PFSK-1 (cell line): ENCODE results near the gene TCF3.

Source experiments
- FOXP2 ChIP-seq: optimal IDR thresholded peaks from 2 replicates; pipeline ENCODE3; 2011; ENCODE audit warnings: borderline replicate concordance, control low read depth, inconsistent platforms; ENCODE audit not compliant: insufficient read depth; ENCODE audit errors: extremely low read length, extremely low read depth
- POLR2AphosphoS5 ChIP-seq: IDR thresholded peaks from 2 replicates; pipeline ENCODE4 v1.6.1; 2012; ENCODE audit warnings: low read depth, mild to moderate bottlenecking, control low read depth, low read length, moderate library complexity
- REST ChIP-seq, 2 experiments: IDR thresholded peaks; 2 replicates each; pipeline versions ENCODE4 v1.6.1 to v1.8.0; 2011 to 2012; ENCODE audit warnings: low read depth in 2 of 2, low read length in 2 of 2, control low read depth in 1 of 2, inconsistent platforms in 1 of 2, mild to moderate bottlenecking in 1 of 2, moderate library complexity in 1 of 2; ENCODE audit not compliant: insufficient read depth in 1 of 2
- SIN3A ChIP-seq: IDR thresholded peaks from 2 replicates; pipeline ENCODE4 v1.6.1; 2012; ENCODE audit warnings: mild to moderate bottlenecking, low read length, moderate library complexity, borderline replicate concordance; ENCODE audit not compliant: insufficient read depth
- TAF1 ChIP-seq: IDR thresholded peaks from 2 replicates; pipeline ENCODE4 v1.6.1; 2012; ENCODE audit warnings: low read length, control low read depth, borderline replicate concordance; ENCODE audit not compliant: insufficient read depth

The TCF3 gene

GRCh38 chr19:1683869-1684572 lies 31.6 kb upstream of the TCF3 start:
- TF ChIP-seq SIN3A = no peak
- TF ChIP-seq FOXP2 = no peak

DNA sequence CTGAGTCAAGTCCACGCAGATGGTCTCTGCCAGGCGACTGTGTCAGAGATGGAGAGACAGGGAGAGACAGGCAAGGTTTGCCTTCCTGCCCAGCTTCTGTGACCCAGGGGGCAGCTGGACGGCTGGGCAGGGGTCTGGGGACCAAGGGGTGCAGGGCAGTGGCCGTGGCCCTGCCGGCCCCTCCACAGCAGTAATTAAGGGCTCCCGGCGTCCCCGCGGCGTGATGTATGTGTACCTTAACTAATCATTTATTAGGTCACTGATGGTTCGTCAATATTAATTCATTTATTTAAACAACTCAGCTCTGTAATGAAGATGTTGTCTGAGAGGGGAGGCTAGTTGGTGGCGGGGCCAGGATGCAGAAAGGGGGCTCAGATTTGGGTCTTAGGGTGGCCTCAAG lies 28.6 kb upstream of the TCF3 start:
- TF ChIP-seq SIN3A (no peak), POLR2AphosphoS5 (no peak), REST (IDR thresholded peaks at IDR 0.05; ENCODE audit: insufficient read depth in 1 of 2, low read depth in 2 of 2, low read length in 2 of 2) (no peak), FOXP2 (no peak), TAF1 (no peak)

GRCh38 chr19:1678073-1678472 lies 25.7 kb upstream of the TCF3 start:
- no peak for TF ChIP-seq SIN3A
- no peak for TF ChIP-seq TAF1
- no peak for TF ChIP-seq POLR2AphosphoS5
- no peak for TF ChIP-seq FOXP2
- TF ChIP-seq REST (IDR thresholded peaks at IDR 0.05; ENCODE audit: insufficient read depth in 1 of 2, low read depth in 2 of 2, low read length in 2 of 2) = no peak

DNA sequence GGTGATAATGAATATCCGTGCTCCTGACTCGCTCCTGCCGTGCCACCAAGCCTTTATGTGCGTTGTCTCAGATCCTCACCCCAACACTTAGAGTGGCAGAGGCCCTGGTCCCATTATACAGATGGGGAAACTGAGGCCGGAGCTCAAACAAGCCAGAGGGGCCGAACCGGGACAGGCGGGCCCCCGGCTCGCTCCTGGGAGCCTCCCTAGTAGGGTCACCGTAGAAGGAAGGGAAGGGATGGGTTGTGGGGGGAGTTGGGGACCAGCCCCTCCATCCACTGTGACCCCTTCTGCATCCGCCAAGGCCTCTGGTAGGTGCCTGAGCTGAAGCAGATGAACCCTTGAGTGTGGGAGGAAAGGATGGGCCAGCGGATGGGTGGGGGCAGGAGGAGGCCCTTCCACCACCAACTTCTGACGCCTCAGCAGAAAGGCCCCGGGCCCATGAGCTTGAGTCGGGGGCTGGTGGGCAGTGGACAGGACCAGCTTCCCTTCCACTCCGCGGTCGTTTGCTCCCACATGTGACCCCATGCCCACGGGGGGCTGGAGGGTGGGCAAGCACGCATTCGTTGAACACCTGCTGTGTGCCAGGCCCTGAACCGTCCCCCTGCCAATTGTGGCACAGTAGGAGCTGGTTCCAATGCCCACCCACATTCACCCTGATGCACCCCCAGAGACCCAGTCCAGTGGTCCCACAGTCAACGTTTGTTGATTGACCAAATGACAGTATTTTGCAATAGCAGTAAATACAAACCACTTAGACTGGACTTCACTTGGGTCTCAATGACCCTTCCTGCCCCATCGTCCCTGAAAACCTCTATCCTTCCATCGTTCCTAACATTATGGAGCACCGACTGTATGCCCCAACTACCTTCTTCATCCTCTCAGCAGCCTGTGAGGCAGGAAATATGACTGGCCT lies 24.2 kb upstream of the TCF3 start:
- no peak for TF ChIP-seq TAF1
- TF ChIP-seq REST (IDR thresholded peaks at IDR 0.05; ENCODE audit: insufficient read depth in 1 of 2, low read depth in 2 of 2, low read length in 2 of 2) = no peak
- TF ChIP-seq POLR2AphosphoS5 = no peak
- TF ChIP-seq FOXP2 = no peak

DNA sequence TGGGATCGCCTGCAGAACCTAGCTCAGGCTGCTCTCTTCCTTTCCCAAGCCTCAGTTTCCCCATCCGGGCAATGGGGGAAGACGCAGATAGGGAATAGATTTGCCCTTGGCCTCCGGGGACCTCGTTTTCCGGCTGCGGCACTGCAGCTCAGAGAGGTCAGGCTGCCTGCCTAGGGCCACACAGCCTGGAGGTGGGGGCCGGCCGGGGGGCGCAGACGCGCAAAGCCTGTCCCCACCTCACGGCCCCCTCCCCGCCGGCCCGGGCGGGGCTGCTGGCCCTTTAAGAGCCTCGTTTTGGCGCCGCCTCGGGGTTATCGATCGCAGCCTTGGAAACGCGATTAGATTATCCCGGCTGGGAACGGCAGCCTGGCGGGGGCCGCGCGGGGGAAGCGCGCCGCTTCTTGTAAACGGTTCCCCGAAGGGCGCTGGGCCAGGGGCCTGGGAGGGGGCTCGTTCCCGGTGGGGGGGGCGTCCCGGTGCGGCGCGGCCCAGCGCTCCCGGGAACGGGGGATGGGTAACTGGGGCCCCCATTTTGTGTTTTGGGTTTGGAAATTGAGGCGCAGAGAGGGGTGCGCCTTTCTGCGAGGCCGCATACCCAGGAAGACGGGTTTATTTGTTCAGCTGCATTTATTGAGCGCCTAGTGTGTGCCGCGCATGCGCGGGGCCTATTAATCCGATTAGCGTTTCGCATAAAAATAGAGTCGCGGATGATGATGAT lies 23.4 kb upstream of the TCF3 start:
- TF ChIP-seq FOXP2 (no peak), POLR2AphosphoS5 (no peak)
